GM12872 (cell line): ENCODE measurements around the gene NRXN3.

Experiments used
- TF ChIP-seq, protein P1 (sequence below): IDR thresholded peaks from 3 replicates; pipeline ENCODE4 v1.5.1; 2011; ENCODE audit warnings: low read depth, mild to moderate bottlenecking, low read length, moderate library complexity; ENCODE audit not compliant: insufficient read depth

NRXN3 gene

DNA sequence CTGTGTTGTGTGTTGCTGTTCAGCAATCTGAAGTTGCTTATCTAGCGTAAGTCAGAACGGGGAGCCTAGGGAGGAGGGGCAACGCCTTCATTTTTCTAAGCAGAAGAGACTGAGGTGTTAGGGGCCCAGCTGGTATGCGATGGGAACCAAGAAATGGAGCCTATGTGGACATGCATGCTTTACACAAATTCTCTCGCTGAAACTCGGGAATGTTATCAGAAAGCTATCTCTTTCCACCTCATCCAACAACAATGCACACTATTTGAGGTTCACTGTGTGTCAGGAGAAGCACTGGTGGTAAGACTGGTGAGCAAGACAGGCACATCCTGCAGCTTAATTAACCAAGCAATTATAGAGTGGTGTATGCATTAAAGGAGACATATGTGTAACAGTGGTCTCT lies 89.7 kb downstream of the NRXN3 start:
- TF ChIP-seq, protein P1, sequence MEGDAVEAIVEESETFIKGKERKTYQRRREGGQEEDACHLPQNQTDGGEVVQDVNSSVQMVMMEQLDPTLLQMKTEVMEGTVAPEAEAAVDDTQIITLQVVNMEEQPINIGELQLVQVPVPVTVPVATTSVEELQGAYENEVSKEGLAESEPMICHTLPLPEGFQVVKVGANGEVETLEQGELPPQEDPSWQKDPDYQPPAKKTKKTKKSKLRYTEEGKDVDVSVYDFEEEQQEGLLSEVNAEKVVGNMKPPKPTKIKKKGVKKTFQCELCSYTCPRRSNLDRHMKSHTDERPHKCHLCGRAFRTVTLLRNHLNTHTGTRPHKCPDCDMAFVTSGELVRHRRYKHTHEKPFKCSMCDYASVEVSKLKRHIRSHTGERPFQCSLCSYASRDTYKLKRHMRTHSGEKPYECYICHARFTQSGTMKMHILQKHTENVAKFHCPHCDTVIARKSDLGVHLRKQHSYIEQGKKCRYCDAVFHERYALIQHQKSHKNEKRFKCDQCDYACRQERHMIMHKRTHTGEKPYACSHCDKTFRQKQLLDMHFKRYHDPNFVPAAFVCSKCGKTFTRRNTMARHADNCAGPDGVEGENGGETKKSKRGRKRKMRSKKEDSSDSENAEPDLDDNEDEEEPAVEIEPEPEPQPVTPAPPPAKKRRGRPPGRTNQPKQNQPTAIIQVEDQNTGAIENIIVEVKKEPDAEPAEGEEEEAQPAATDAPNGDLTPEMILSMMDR: no peak

DNA sequence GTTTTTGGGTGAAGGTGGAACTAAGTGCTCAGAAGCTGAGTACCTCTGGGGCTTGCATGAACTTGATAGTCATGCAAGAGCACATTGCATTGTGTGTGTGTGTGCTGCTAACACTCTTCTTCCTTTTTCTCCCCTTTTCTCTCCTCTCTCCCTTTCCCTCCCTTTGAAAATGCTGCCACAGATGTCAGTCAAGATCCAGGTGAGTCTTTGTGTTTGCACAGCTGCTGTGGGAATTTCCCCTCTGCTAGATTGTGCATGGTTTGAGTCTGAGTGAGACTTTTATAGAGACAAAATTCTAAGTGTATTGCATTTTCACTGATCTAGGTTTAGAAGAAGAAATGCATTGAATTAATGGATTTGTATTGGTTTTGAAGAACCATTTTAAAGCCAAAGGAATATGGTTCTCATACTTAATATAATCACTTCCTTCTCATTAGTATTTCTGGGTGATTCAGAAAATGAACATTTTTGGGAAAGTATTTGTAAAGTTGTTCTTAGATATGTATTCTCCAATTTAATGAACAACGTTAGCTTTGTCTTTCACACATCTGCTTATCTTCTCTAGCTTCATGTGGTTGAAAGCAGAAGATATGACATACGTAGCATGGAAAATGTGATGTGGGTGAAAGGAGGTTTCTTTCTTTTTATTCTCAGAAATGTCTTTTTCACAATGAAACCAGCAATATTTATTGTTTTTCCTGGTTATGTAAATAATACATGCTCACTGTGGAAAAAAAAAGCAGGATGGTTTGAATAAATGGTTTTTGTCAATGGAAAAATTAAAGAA lies 108.5 kb downstream of the NRXN3 start:
- TF ChIP-seq, protein P1: no peak

DNA sequence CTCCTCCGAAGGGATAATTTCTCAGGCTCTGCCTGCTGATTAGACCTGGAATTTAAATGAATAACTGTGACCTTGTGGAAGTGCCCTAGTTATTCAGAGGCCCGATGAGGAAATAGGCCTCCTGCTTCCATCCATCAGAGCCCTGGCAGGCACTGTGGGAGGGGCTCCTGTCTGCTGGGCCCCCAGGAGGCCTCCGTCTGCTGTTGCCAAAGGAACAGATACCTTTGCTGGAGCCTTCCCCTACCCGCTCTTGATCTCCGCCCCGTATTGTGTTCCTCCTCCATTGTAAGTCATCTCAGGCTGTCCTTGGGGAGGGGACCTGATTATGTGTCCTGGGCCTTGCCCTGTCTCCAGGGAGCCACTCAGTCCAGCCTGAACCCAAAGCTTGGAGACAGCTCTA lies 112.3 kb downstream of the NRXN3 start:
- TF ChIP-seq, protein P1: no peak

DNA sequence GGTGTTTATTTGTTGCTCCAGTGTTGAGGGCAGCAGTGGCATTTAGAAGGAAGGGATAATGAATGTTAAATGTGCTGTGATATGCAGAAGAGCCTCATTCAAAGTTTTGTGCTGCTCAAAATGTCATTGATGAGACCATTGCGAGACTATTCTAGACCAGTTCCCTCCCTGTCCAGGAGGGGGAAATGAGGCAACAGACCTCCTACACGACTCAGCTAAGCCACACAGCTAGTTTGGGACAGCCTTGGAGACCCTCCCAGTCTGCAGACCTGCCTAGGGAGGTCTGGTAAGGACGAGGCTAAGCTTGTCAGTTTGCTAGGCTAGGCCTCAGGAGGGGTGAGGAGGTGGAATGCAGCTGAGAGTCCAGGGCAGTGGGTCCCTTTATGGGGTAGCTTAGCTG lies 116.0 kb downstream of the NRXN3 start:
- TF ChIP-seq, protein P1: no peak

DNA sequence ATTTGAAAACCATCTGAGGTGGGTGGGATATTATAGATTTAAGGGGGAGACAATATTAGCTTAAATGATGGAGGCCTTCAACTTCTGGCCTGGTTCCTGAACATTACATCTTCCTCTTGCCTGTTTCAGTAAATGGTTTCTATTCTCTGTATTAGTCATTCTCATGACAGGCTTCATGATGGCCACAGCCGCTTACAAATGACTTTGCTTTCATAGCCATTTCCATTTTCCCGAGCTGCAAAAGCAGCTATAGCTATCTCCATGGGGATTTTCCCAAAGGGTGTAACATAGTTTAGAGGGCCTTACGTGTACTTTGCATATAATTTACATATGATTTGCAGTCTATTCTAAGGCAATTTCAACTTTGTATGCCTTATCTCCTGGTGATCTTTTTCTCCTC lies 121.8 kb downstream of the NRXN3 start:
- TF ChIP-seq, protein P1: no peak

DNA sequence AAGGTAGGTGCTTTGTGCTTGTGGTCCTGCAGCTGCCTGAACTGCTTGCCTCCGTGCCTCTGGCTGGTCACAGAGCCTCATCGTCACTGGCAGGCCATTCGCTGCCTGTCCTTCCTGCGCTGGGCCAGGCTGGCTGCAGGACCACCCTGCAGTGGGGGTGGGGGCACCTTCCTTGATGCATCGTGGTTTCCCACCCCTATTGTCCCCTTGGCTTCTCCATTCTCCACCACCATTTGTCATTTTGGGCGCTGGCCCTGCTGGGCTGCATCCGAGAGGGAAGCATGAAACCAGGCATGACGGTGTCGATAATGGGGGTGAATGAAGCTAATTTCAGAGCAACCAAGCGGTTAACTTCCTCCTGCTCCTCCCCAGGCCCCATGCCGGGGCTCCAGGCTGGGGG lies 127.7 kb downstream of the NRXN3 start:
- TF ChIP-seq, protein P1: no peak

DNA sequence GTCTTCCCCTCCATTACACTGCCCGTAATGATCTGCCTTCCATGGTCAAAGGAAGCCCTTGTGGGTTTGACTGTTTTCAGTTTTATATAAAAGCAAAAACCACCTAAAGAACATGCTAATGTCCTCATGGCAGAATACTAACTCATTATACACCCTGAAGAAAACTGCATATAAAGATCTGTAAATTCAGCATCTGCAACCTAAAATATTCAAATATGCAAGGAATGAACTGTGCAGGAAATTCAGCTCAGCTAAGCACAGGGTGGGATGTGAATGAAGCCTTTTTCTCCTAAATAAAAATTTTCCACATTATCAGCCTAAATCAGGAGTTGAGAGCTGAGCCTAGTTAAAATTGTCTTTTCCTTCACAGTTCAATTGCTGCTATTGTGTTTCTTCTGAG lies 128.1 kb downstream of the NRXN3 start:
- TF ChIP-seq, protein P1: no peak
